Activated CD4-positive, alpha-beta T cell treated with anti-CD3 and anti-CD28 coated beads, Interleukin-2, Interleukin-6, amounts not matched to agents 100 ng/mL and 50 ng/mL, durations not matched to agents 16 hours and 8 hours (primary cell): ENCODE measurements around the gene DOCK10.

Experiments used
- DNase-seq: peaks from one replicate; pipeline ENCODE4 v3.0.0-alpha.2; 2020

Gene DOCK10

GRCh38 chr2:224973112-224974016 lies 68.9 kb downstream of the DOCK10 start:
- peak; percentile 54 for DNase-seq

- DNase-seq: peak; percentile 34
These were observed 71.1 kb downstream of the DOCK10 start for GRCh38 chr2:224971214-224971613.

- DNase-seq: no peak
These were observed 72.0 kb downstream of the DOCK10 start for GRCh38 chr2:224970311-224970710.

GRCh38 chr2:224969633-224970260 lies 72.5 kb downstream of the DOCK10 start:
- DNase-seq: peak; percentile 50

GRCh38 chr2:224969095-224969494 lies 73.2 kb downstream of the DOCK10 start:
- no peak for DNase-seq

GRCh38 chr2:224968051-224968450 lies 74.2 kb downstream of the DOCK10 start:
- no peak for DNase-seq

- no peak for DNase-seq
These were observed 75.7 kb downstream of the DOCK10 start for GRCh38 chr2:224966613-224967012.

- DNase-seq: no peak
These were observed 82.7 kb downstream of the DOCK10 start for GRCh38 chr2:224959556-224959955.

GRCh38 chr2:224958873-224959272 lies 83.4 kb downstream of the DOCK10 start:
- no peak for DNase-seq

- DNase-seq: no peak
These were observed 83.8 kb downstream of the DOCK10 start for GRCh38 chr2:224958462-224958857.

GRCh38 chr2:224957540-224958461 lies 84.5 kb downstream of the DOCK10 start:
- peak; percentile 66 for DNase-seq

GRCh38 chr2:224956706-224957105 lies 85.6 kb downstream of the DOCK10 start:
- DNase-seq: no peak

- no peak for DNase-seq
These were observed 87.3 kb downstream of the DOCK10 start for GRCh38 chr2:224954980-224955379.

- peak; percentile 74 for DNase-seq
These were observed 89.2 kb downstream of the DOCK10 start for GRCh38 chr2:224952936-224953657.

- DNase-seq: peak; percentile 53
These were observed 90.4 kb downstream of the DOCK10 start for GRCh38 chr2:224951723-224952481.

GRCh38 chr2:224948859-224949258 lies 93.4 kb downstream of the DOCK10 start:
- DNase-seq: no peak

- DNase-seq: no peak
These were observed 94.3 kb downstream of the DOCK10 start for GRCh38 chr2:224948005-224948404.

- DNase-seq: no peak
These were observed 94.7 kb downstream of the DOCK10 start for GRCh38 chr2:224947566-224947965.

- peak; percentile 81 for DNase-seq
These were observed 95.4 kb downstream of the DOCK10 start for GRCh38 chr2:224946895-224947294.

- DNase-seq: peak; percentile 47
These were observed 97.3 kb downstream of the DOCK10 start for GRCh38 chr2:224944707-224945547.

GRCh38 chr2:224943601-224944041 lies 98.6 kb downstream of the DOCK10 start:
- DNase-seq: peak; percentile 65
